Astrocyte (in vitro differentiated cells and primary cell): ENCODE data around the gene EPC2.

Experiments used
- CTCF ChIP-seq: IDR thresholded peaks from 2 replicates; pipeline ENCODE4 v1.5.1; 2011; ENCODE audit warnings: low read depth, mild to moderate bottlenecking, inconsistent platforms, low read length, moderate library complexity; ENCODE audit not compliant: insufficient read depth
- EZH2 ChIP-seq: IDR thresholded peaks from 2 replicates; pipeline ENCODE4 v1.6.1; 2012; ENCODE audit warnings: mild to moderate bottlenecking, low read length, inconsistent platforms; ENCODE audit not compliant: insufficient read depth

- TF ChIP-seq CTCF (no peak), EZH2 (no peak)
Measured at GRCh38 chr2:148650881-148651280, 6.3 kb downstream of the EPC2 start.
